ENCODE results near the gene DTNB.

The DTNB gene

DNA sequence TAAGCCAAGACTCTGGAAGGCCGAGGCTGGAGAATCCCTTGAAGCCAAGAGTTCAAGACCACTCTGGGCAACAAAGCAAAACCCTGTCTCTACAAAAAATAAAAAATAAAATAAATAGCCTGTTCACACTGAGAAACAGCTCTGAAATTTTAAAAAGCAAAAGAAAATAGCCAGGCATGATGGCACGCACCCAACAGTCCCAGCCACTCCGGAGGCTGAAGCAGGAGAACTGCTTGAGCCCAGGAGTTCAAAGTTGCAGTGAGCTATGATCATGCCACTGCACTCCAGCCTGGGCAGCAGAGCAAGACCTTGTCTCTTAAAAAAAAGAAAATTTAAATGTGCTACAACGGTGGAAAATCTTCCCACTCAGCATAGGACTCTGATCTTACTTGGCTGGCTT, 52.7 kb downstream of the DTNB start:
- Histone ChIP-seq H3K4me1 (ENCODE audit: low read length) (no peaks in the 10 kb centered on the region), H3K9me3 (ENCODE audit: insufficient read depth, low read length) (no peaks in the 10 kb centered on the region), H3K79me2 (ENCODE audit: low read length) (no peaks in the 10 kb centered on the region), H3K36me3 (replicated peaks; ENCODE audit: low read depth, low read length) (no peaks in the 10 kb centered on the region), H3K27me3 (ENCODE audit: low read depth, low read length) (no peaks in the 10 kb centered on the region), H4K20me1 (ENCODE audit: insufficient read depth, low read length) (no peaks in the 10 kb centered on the region), H3K27ac (ENCODE audit: low read length) (no peak overlapping the region), H3K4me3 (ENCODE audit: low read length) (no peak overlapping the region), H3K9ac (ENCODE audit: low read length) (no peak overlapping the region), H2AFZ (ENCODE audit: low read depth, low read length) (no peak overlapping the region), H3K4me2 (ENCODE audit: low read length) (no peak overlapping the region)
- TF ChIP-seq, protein P1, sequence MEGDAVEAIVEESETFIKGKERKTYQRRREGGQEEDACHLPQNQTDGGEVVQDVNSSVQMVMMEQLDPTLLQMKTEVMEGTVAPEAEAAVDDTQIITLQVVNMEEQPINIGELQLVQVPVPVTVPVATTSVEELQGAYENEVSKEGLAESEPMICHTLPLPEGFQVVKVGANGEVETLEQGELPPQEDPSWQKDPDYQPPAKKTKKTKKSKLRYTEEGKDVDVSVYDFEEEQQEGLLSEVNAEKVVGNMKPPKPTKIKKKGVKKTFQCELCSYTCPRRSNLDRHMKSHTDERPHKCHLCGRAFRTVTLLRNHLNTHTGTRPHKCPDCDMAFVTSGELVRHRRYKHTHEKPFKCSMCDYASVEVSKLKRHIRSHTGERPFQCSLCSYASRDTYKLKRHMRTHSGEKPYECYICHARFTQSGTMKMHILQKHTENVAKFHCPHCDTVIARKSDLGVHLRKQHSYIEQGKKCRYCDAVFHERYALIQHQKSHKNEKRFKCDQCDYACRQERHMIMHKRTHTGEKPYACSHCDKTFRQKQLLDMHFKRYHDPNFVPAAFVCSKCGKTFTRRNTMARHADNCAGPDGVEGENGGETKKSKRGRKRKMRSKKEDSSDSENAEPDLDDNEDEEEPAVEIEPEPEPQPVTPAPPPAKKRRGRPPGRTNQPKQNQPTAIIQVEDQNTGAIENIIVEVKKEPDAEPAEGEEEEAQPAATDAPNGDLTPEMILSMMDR (IDR thresholded peaks at IDR 0.05; ENCODE audit: low read depth, low read length) = no peak
- TF ChIP-seq EZH2phosphoT487 (IDR thresholded peaks at IDR 0.05; ENCODE audit: low read depth) = no peak

DNA sequence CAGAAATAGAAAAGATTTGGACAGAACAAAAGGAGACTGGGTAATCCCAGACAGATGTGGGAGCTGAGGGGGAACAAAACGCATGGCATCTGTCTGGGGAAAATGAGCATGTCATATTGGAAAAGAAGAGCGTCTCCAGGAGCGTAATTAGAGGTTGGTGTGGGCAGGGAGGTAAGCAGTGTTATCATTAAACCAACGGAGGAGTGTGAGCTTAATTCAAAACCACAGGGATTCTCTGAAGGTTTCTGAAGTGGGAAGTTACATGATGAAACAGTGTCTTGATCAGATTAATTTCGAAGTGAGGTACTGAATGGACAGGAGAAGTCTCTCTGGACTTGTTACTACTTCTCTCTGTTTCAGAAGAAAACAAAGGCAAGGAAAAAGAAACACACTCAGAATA, 53.3 kb downstream of the DTNB start:
- Histone ChIP-seq H3K4me3 (ENCODE audit: low read length) (no peak overlapping the region), H3K9ac (ENCODE audit: low read length) (no peak overlapping the region), H3K4me2 (ENCODE audit: low read length) (no peak overlapping the region), H3K4me1 (ENCODE audit: low read length) (no peaks in the 10 kb centered on the region), H3K9me3 (ENCODE audit: insufficient read depth, low read length) (no peaks in the 10 kb centered on the region), H3K36me3 (replicated peaks; ENCODE audit: low read depth, low read length) (no peaks in the 10 kb centered on the region), H2AFZ (ENCODE audit: low read depth, low read length) (no peak overlapping the region), H4K20me1 (ENCODE audit: insufficient read depth, low read length) (no peaks in the 10 kb centered on the region), H3K27ac (ENCODE audit: low read length) (no peak overlapping the region), H3K27me3 (ENCODE audit: low read depth, low read length) (no peaks in the 10 kb centered on the region), H3K79me2 (ENCODE audit: low read length) (no peaks in the 10 kb centered on the region)
- TF ChIP-seq, protein P1 (IDR thresholded peaks at IDR 0.05; ENCODE audit: low read depth, low read length) = no peak
- TF ChIP-seq EZH2phosphoT487 (IDR thresholded peaks at IDR 0.05; ENCODE audit: low read depth) = no peak

DNA sequence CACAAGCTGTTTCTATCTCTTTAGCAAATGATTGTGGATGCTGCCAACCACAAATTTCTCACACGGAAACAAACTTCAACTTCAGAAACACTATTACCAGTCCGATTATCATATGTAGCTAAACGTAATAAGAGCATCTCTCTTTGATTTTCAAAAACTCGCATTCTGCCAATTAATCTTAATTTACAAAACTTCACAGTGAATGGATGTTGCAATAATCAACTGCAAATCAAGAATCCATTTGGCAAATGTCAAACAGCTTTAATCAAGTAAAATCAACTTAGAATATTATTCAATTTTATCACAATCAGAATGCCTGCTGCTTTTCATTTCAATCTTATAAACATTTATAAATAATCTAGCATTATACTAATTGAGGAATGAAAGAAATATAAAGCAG, 54.2 kb downstream of the DTNB start:
- Histone ChIP-seq H3K36me3 (replicated peaks; ENCODE audit: low read depth, low read length) (no peaks in the 10 kb centered on the region), H3K4me1 (ENCODE audit: low read length) (no peaks in the 10 kb centered on the region), H3K27ac (ENCODE audit: low read length) (no peak overlapping the region), H3K27me3 (ENCODE audit: low read depth, low read length) (no peaks in the 10 kb centered on the region), H3K4me2 (ENCODE audit: low read length) (no peak overlapping the region), H3K79me2 (ENCODE audit: low read length) (no peaks in the 10 kb centered on the region), H3K9me3 (ENCODE audit: insufficient read depth, low read length) (no peaks in the 10 kb centered on the region), H2AFZ (ENCODE audit: low read depth, low read length) (no peak overlapping the region), H3K4me3 (ENCODE audit: low read length) (no peak overlapping the region), H4K20me1 (ENCODE audit: insufficient read depth, low read length) (no peaks in the 10 kb centered on the region), H3K9ac (ENCODE audit: low read length) (no peak overlapping the region)
- TF ChIP-seq, protein P1 (IDR thresholded peaks at IDR 0.05; ENCODE audit: low read depth, low read length) = no peak
- TF ChIP-seq EZH2phosphoT487 (IDR thresholded peaks at IDR 0.05; ENCODE audit: low read depth) = no peak

DNA sequence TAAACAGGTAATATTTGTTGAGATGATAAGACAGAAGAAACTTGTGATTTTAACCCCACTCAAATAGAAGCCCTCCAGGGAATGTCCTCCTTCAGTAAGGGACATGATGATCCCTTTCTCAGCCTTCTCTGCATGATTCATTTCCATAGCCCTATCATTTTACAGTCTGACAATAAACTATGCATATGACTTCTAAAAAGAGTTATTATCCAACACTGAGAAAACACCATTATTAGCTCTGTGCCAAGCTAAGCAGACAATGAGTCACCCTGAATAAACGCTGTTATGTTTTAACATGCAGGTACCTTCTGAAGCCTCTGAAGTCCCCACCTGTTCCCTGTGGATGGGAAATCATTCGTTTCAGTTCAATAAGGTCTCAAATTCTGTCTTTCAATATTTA, 54.7 kb downstream of the DTNB start:
- H3K9me3 ChIP-seq (ENCODE audit: insufficient read depth, low read length) = no peaks in the 10 kb centered on the region
- no peaks in the 10 kb centered on the region for H4K20me1 ChIP-seq (ENCODE audit: insufficient read depth, low read length)
- no peaks in the 10 kb centered on the region for H3K79me2 ChIP-seq (ENCODE audit: low read length)
- no peak for TF ChIP-seq EZH2phosphoT487 (IDR thresholded peaks at IDR 0.05; ENCODE audit: low read depth)
- TF ChIP-seq, protein P1 (IDR thresholded peaks at IDR 0.05; ENCODE audit: low read depth, low read length) = no peak
- H3K9ac ChIP-seq (ENCODE audit: low read length) = no peak overlapping the region
- no peaks in the 10 kb centered on the region for H3K27me3 ChIP-seq (ENCODE audit: low read depth, low read length)
- no peaks in the 10 kb centered on the region for H3K36me3 ChIP-seq (replicated peaks; ENCODE audit: low read depth, low read length)
- H2AFZ ChIP-seq (ENCODE audit: low read depth, low read length) = no peak overlapping the region
- no peak overlapping the region for H3K4me2 ChIP-seq (ENCODE audit: low read length)
- H3K27ac ChIP-seq (ENCODE audit: low read length) = no peak overlapping the region
- H3K4me3 ChIP-seq (ENCODE audit: low read length) = no peak overlapping the region
- no peaks in the 10 kb centered on the region for H3K4me1 ChIP-seq (ENCODE audit: low read length)
